GM18870 (cell line): Measurements from ENCODE around the gene TFEB.
"Not testable (repeated sequence)": the region's sequence is repeated elsewhere in the genome, so short reads cannot be mapped to it uniquely, and the experiment has no call there.

ENCODE experiments used
- ATAC-seq: cut with Tn5 transposase; IDR thresholded peaks from one replicate; pipeline ENCODE4 v1.9.1; 2021; ENCODE audit warnings: moderate library complexity; ENCODE audit not compliant: unreplicated experiment

Gene TFEB

GRCh38 chr6:41766043-41766664 is 30.7 kb upstream of the TFEB start:
- not testable (repeated sequence) for ATAC-seq

GRCh38 chr6:41763470-41763869 is 28.1 kb upstream of the TFEB start:
- no peak for ATAC-seq

- ATAC-seq = no peak
Observed at GRCh38 chr6:41759905-41760579, 24.6 kb upstream of the TFEB start.

GRCh38 chr6:41759106-41759904 is 23.9 kb upstream of the TFEB start:
- no peak for ATAC-seq

- no peak for ATAC-seq
Observed at GRCh38 chr6:41758641-41759035, 23.2 kb upstream of the TFEB start.

GRCh38 chr6:41757931-41758640 is 22.7 kb upstream of the TFEB start:
- no peak for ATAC-seq

GRCh38 chr6:41757271-41757670 is 21.9 kb upstream of the TFEB start:
- no peak for ATAC-seq

GRCh38 chr6:41756354-41756753 is 20.9 kb upstream of the TFEB start:
- no peak for ATAC-seq

GRCh38 chr6:41755895-41756294 is 20.5 kb upstream of the TFEB start:
- no peak for ATAC-seq

- ATAC-seq = no peak
Observed at GRCh38 chr6:41750374-41750773, 15.0 kb upstream of the TFEB start.

GRCh38 chr6:41748542-41748941 is 13.1 kb upstream of the TFEB start:
- ATAC-seq = no peak

GRCh38 chr6:41748102-41748477 is 12.7 kb upstream of the TFEB start:
- ATAC-seq = no peak

- no peak for ATAC-seq
Observed at GRCh38 chr6:41747256-41748101, 12.1 kb upstream of the TFEB start, which contains the start of gene PGC. PGC (minus strand) TSS chr6:41747397; CDS start chr6:41747334, 63 bp downstream.

- ATAC-seq = no peak
Observed at GRCh38 chr6:41746107-41746506, 10.7 kb upstream of the TFEB start.

- ATAC-seq = no peak
Observed at GRCh38 chr6:41744236-41744787, 8.9 kb upstream of the TFEB start.

- no peak for ATAC-seq
Observed at GRCh38 chr6:41743406-41744235, 8.2 kb upstream of the TFEB start.

- ATAC-seq = no peak
Observed at GRCh38 chr6:41741625-41742490, 6.5 kb upstream of the TFEB start.
